ENCODE measurements around the gene INSIG2. TPM values are rescaled to one million over a fixed set of nuclear protein-coding genes. Genes with fewer than 3 reads are reported as not detected.

Gene INSIG2
- total RNA-seq, 2 donors from 2014 or later: 10.9 to 12.5 TPM

DNA sequence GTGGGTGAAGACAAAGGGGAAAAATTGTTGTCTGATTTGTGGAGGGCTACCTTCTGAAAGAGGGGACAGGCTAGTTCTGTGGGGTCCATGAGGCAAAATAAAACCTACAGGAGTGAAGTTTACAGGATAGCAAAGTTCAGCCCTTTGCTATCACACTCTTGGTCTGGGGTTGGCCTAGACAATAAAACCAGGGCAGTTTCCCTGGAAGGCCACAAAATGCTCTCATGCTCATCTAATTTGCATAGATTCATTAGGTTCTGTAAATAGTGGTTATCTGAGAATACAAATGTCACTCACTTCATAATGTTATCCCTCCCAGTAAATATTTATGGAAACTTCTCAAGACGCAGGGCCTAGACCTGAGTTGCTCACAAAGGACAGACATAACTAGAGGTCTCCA, 63.6 kb downstream of the INSIG2 start:
- WGBS, 2 experiments (ENCODE audit: insufficient coverage in 1 of 2, insufficient read length in 1 of 2): 98% methylated on average over 1 of the region's 1 CpG; no CpG with 5 or more reads in 1 of the 2 experiments
- Mint-ChIP-seq H3K27me3 (ENCODE audit: insufficient read depth) (peaks cover 4% of the 10 kb centered on the region), H3K4me1 (no peaks in the 10 kb centered on the region), H3K27ac (no peak overlapping the region), H3K9me3 (no peaks in the 10 kb centered on the region), H3K4me3 (no peak overlapping the region), H3K36me3 (ENCODE audit: low read depth) (no peaks in the 10 kb centered on the region)
- H3K4me1 ChIP-seq (ENCODE audit: control insufficient read depth, insufficient read depth, low read length): no peaks in the 10 kb centered on the region
- no peak for DNase-seq
- no peaks in the 10 kb centered on the region for H3K27me3 ChIP-seq (ENCODE audit: control insufficient read depth, insufficient read depth, low read length, poor library complexity, severe bottlenecking)
- no peak overlapping the region for H3K27ac ChIP-seq (ENCODE audit: low read depth, low read length)
- no peak overlapping the region for H3K9ac ChIP-seq (ENCODE audit: extremely low read depth, low read length, poor library complexity, severe bottlenecking)
- TF ChIP-seq, protein P1, sequence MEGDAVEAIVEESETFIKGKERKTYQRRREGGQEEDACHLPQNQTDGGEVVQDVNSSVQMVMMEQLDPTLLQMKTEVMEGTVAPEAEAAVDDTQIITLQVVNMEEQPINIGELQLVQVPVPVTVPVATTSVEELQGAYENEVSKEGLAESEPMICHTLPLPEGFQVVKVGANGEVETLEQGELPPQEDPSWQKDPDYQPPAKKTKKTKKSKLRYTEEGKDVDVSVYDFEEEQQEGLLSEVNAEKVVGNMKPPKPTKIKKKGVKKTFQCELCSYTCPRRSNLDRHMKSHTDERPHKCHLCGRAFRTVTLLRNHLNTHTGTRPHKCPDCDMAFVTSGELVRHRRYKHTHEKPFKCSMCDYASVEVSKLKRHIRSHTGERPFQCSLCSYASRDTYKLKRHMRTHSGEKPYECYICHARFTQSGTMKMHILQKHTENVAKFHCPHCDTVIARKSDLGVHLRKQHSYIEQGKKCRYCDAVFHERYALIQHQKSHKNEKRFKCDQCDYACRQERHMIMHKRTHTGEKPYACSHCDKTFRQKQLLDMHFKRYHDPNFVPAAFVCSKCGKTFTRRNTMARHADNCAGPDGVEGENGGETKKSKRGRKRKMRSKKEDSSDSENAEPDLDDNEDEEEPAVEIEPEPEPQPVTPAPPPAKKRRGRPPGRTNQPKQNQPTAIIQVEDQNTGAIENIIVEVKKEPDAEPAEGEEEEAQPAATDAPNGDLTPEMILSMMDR (conservative IDR thresholded peaks at IDR 0.05): no peak
- no peak overlapping the region for H3K4me3 ChIP-seq (ENCODE audit: low read length)
- no peaks in the 10 kb centered on the region for H3K9me3 ChIP-seq (ENCODE audit: control insufficient read depth, low read length)
- H3K36me3 ChIP-seq (ENCODE audit: control insufficient read depth, insufficient read depth, low read length): no peaks in the 10 kb centered on the region

DNA sequence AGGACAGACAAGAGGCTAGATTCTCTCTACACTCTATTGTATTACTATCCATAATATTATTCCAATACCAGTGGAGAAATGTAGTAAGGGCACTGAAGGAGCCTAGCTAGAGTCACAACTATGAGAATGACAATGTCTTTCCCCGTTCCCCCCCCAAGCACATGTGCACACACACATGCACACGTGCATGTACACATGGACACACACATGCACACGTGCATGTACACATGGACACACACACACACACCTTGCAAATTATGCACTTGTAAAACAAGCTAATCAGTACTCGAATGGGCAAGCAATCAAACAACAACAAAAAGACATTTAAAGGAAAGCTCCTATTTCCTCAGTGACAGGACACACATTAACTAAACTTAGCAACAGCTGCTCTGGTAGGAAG, 65.2 kb downstream of the INSIG2 start:
- no peak for DNase-seq
- H3K9me3 ChIP-seq (ENCODE audit: control insufficient read depth, low read length): no peaks in the 10 kb centered on the region
- Mint-ChIP-seq H3K4me3 (no peak overlapping the region), H3K36me3 (ENCODE audit: low read depth) (no peaks in the 10 kb centered on the region), H3K27me3 (ENCODE audit: insufficient read depth) (peaks cover 6% of the 10 kb centered on the region), H3K9me3 (peaks cover 2% of the 10 kb centered on the region), H3K27ac (no peak overlapping the region), H3K4me1 (no peaks in the 10 kb centered on the region)
- no peak overlapping the region for H3K4me3 ChIP-seq (ENCODE audit: low read length)
- no peaks in the 10 kb centered on the region for H3K4me1 ChIP-seq (ENCODE audit: control insufficient read depth, insufficient read depth, low read length)
- H3K9ac ChIP-seq (ENCODE audit: extremely low read depth, low read length, poor library complexity, severe bottlenecking): no peak overlapping the region
- no peaks in the 10 kb centered on the region for H3K27me3 ChIP-seq (ENCODE audit: control insufficient read depth, insufficient read depth, low read length, poor library complexity, severe bottlenecking)
- WGBS, 2 experiments (ENCODE audit: insufficient coverage in 1 of 2, insufficient read length in 1 of 2): 66% methylated on average over 4 of the region's 4 CpGs; no CpG with 5 or more reads in 1 of the 2 experiments
- no peak overlapping the region for H3K27ac ChIP-seq (ENCODE audit: low read depth, low read length)
- H3K36me3 ChIP-seq (ENCODE audit: control insufficient read depth, insufficient read depth, low read length): no peaks in the 10 kb centered on the region
- TF ChIP-seq, protein P1 (conservative IDR thresholded peaks at IDR 0.05): no peak

DNA sequence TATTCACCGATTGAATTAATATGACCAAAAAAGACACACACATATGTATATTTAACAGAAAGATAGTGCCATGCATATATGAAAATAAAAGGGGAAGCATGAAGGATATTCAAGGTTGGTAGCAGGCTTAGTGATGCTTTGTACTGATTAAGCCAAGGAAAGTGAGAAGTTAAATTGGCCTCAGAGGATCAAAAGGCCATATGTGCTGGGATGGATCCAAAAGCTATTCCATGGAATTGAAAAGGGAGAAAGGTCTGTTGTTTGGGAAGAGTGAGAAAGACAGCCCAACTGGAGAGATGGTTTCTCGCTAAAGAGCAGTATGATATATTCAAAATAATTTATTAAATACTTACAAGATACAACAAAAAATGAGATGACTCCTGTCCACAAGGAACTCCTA, 65.9 kb downstream of the INSIG2 start:
- no peak overlapping the region for H3K27ac ChIP-seq (ENCODE audit: low read depth, low read length)
- H3K4me3 ChIP-seq (ENCODE audit: low read length): no peak overlapping the region
- H3K4me3 Mint-ChIP-seq: no peak overlapping the region
- H3K4me1 ChIP-seq (ENCODE audit: control insufficient read depth, insufficient read depth, low read length): no peaks in the 10 kb centered on the region
- H3K9ac ChIP-seq (ENCODE audit: extremely low read depth, low read length, poor library complexity, severe bottlenecking): no peak overlapping the region
- H3K4me1 Mint-ChIP-seq: no peaks in the 10 kb centered on the region
- DNase-seq: no peak
- 100% methylated on average over 1 of the region's 2 CpGs; no CpG with 5 or more reads in 1 of the 2 experiments for whole genome bisulfite sequencing, 2 experiments (ENCODE audit: insufficient coverage in 1 of 2, insufficient read length in 1 of 2)
- H3K9me3 ChIP-seq (ENCODE audit: control insufficient read depth, low read length): no peaks in the 10 kb centered on the region
- no peak overlapping the region for H3K27ac Mint-ChIP-seq
- no peaks in the 10 kb centered on the region for H3K27me3 ChIP-seq (ENCODE audit: control insufficient read depth, insufficient read depth, low read length, poor library complexity, severe bottlenecking)
- H3K27me3 Mint-ChIP-seq (ENCODE audit: insufficient read depth): peaks cover 6% of the 10 kb centered on the region
- peaks cover 2% of the 10 kb centered on the region for H3K9me3 Mint-ChIP-seq
- TF ChIP-seq, protein P1 (conservative IDR thresholded peaks at IDR 0.05): no peak
- no peaks in the 10 kb centered on the region for H3K36me3 Mint-ChIP-seq (ENCODE audit: low read depth)
- no peaks in the 10 kb centered on the region for H3K36me3 ChIP-seq (ENCODE audit: control insufficient read depth, insufficient read depth, low read length)

Other genes starting within 250 kb of the INSIG2 start
- gene CCDC93, start 74.4 kb upstream of the INSIG2 start, total RNA-seq: 10 to 100 TPM; 35.6 to 36.6 TPM